D721Med (cell line): ENCODE data around the gene PHOSPHO2.
"Not testable (repeated sequence)": the region's sequence is repeated elsewhere in the genome, so short reads cannot be mapped to it uniquely, and the experiment has no call there.

ENCODE experiments used
- DNase-seq: peaks from one replicate; pipeline ENCODE4 v3.0.0; 2011; ENCODE audit warnings: low spot score; ENCODE audit not compliant: insufficient read length
- FAIRE-seq: peaks from 2 replicates; lab custom pipeline; 2011; peaks lifted over from hg19 to GRCh38; lab: Jason Lieb, UNC
- TF ChIP-seq, protein P1 (sequence below): IDR thresholded peaks from 2 replicates; pipeline ENCODE4 v1.5.1; 2012; ENCODE audit warnings: mild to moderate bottlenecking, control low read depth; ENCODE audit not compliant: insufficient read depth; ENCODE audit errors: missing control alignments

The PHOSPHO2 gene

DNA sequence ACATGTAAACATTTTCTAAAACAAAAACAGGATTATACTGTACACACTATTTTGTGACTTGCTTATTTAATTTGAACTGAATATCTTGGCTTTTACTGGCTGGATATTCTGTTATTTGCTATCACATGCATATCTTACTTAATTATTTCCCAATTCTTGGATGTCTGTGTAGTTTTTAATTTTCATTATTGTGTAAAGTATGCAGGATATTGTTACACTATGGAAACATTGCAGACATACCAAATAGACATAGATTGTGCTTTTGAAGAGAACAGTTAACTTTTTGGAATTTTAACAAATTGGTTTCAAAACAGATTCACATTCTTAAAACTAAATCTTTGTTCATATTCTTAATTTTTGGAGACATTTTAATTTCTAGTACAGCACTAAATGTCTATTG is 2.1 kb downstream of the PHOSPHO2 start:
- no peak for DNase-seq
- TF ChIP-seq, protein P1, sequence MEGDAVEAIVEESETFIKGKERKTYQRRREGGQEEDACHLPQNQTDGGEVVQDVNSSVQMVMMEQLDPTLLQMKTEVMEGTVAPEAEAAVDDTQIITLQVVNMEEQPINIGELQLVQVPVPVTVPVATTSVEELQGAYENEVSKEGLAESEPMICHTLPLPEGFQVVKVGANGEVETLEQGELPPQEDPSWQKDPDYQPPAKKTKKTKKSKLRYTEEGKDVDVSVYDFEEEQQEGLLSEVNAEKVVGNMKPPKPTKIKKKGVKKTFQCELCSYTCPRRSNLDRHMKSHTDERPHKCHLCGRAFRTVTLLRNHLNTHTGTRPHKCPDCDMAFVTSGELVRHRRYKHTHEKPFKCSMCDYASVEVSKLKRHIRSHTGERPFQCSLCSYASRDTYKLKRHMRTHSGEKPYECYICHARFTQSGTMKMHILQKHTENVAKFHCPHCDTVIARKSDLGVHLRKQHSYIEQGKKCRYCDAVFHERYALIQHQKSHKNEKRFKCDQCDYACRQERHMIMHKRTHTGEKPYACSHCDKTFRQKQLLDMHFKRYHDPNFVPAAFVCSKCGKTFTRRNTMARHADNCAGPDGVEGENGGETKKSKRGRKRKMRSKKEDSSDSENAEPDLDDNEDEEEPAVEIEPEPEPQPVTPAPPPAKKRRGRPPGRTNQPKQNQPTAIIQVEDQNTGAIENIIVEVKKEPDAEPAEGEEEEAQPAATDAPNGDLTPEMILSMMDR = no peak
- FAIRE-seq = no peak

DNA sequence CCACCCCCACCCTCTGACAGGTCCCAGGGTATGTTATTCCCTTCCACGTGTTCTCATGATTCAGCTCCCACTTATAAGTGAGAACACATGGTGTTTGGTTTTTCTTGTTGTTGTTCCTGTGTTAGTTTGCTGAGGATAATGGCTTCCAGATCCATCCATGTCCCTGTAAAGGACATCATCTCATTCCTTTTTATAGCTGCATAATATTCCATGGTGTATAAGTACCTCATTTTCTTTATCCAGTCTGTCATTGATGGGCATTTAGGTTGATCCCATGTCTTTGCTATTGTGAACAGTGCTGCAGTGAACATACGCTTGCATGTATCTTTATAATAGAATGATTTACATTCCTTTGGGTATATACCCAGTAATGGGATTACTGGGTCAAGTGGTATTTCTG is 4.9 kb downstream of the PHOSPHO2 start:
- DNase-seq, FAIRE-seq: not testable (repeated sequence)

DNA sequence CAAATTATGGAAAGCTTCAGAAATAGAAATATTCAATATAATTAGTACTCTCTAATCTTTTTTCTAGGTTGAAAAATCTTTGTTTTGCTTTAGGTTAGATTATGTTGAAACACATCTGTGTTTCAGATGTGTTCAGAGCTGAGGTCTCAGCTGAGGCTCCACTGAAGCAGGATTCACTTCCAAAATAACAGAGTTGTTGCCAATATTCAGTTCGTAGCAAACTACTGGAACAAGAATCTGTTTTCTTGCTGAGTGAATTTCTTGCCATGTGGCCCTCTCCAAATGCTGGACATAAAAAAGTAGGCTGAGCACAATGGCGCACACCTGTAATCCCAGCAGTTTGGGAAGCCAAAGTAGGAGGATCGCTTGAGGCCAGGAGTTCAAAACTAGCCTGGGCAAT is 8.7 kb downstream of the PHOSPHO2 start:
- FAIRE-seq = no peak
- DNase-seq = no peak
- TF ChIP-seq, protein P1 = no peak

DNA sequence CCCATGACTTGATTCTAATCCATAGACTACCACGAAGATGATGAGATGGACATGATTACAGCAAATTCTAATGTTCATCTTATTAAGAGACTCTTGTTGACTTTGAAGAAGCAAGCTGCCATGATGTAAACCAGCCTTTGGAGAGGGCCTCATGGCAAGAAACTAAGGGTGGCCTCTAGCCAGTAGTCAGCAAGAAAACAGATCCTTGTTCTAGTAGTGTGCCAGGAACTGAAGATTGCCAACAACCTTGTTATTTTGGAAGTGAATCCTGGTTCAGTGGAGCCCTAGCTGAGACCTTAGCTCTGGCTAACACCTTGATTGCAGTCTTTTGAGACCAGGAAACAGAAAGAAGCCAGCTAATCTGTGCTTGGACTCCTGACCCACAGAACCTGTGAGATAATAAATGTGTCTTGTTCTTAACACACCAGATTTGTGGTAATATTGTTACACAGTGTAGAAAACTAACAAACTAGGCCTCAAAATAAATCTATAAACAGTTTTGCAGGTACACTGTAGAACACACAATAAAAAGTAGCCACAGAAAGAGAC is 10.0 kb downstream of the PHOSPHO2 start:
- TF ChIP-seq, protein P1 = no peak
- DNase-seq (no peak), FAIRE-seq (no peak)

DNA sequence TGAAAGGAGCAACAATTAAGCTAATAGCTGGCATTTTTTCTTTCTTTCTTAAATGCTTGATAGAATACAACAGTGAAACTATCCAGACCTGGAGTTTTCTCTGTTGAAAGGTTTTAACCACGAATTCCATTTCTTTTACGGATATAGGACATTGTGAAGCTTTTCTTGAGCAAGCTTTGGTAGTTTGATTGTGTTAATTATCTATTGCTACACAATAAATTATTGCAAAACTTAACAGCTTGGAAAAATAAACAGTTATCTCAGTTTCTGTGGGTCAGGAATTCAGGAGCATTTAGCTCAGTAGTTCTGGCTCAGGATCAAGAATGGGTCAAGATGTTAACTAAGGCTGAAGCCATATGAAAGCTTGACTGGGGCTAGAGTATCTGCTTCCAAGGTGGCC is 11.7 kb downstream of the PHOSPHO2 start:
- DNase-seq (no peak), FAIRE-seq (no peak)
- TF ChIP-seq, protein P1 = no peak

DNA sequence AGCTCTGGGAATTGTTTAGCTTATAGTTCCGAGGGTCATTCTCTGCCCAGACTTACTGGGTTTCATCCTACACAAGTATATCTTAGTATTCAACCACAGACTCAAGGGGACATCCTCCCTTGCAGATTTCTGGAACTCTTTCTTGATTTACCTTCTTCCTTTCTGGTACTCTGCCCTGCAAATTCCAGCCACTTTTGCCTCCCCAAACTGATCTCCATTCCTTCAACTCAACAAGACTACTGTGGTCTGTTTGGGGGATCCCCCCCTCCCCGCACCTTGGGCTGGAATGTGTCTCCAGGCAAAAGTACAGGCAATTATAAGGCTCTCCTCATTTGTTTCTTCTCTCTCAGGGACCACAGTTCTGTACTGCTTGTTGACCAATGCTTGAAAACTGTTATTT is 13.4 kb downstream of the PHOSPHO2 start:
- TF ChIP-seq, protein P1 = no peak
- DNase-seq (no peak), FAIRE-seq (no peak)

DNA sequence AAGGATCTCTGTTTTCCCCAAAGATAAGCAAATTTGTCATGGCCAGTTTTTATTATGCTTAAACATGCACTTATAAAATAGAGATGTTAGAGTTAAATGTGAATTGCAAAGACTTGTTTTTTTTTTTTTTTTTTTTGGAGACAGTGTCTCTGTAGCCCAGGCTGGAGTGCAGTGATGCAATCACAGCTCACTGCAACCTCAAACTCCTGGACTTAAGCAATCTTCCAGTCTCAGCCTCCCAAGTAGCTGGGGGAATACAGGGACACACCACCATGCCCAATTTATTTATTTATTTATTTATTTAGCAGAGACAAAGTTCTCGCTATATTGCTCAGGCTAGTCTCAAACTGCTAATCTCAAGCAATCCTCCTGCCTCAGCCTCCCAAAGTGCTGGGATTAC is 15.1 kb downstream of the PHOSPHO2 start:
- TF ChIP-seq, protein P1 = no peak
- FAIRE-seq = no peak

DNA sequence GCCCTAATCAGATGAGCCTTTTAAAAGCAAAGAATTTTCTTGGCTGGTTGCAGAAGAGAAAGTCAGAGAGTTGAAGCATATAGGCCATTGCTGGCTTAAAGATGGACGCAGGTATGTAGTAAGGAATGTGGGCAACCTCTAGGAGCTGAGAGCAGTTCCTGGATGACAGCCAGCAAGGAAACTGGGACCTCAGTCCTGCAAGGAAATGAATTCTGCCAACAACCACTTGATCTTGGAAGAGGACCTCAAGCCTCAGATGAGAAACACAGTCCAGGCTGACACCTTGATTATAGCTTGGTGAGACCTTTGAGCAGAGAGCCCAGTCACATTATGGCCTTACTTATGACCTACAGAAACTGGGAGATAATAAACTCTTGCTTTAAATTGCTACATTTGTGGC is 15.7 kb downstream of the PHOSPHO2 start:
- FAIRE-seq (no peak), DNase-seq (no peak)
- TF ChIP-seq, protein P1 = no peak

More for the DNA sequence above, 15.1 kb downstream of the PHOSPHO2 start:
- DNase-seq = no peak
